HepG2 (cell line): Measurements from ENCODE around the gene MYO9A. TPM values are rescaled to one million over a fixed set of nuclear protein-coding genes. Genes with fewer than 3 reads are reported as not detected.

Experiments used
- ATAC-seq: fragments of 200-7000 bp; cut with Tn5 transposase; 3 replicates; pipeline ENCODE4 v1.9.1; 2020; ENCODE audit warnings: mild to moderate bottlenecking, moderate library complexity
- BruUV-seq: library from RNA; stranded (reverse); fragments of 400-500 nt; replicated peaks from 2 replicates; lab custom pipeline; 2021; lab: Mats Ljungman, UMichigan
- CTCF ChIA-PET: fragments of 300-600 bp; formaldehyde crosslinking; extraction: SDS; loops from one replicate; lab custom pipeline; 2021; ENCODE audit warnings: low total read pairs, inconsistent platforms, low intra/inter-chr PET ratio; lab: Yijun Ruan, JAX
- POLR2A ChIA-PET: fragments of 350-600 bp; sonication (Branson Sonifier 250); formaldehyde crosslinking; loops from one replicate; lab custom pipeline; 2020; ENCODE audit warnings: antibody characterized with exemption, inconsistent platforms; lab: Yijun Ruan, JAX
- DNase-seq: peaks from one replicate; pipeline ENCODE4 v3.0.0-alpha.2; 2015; ENCODE audit warnings: low spot score
- FAIRE-seq: peaks from 3 replicates; lab custom pipeline; 2011; peaks lifted over from hg19 to GRCh38; lab: Jason Lieb, UNC
- H2AFZ ChIP-seq: one replicate; pipeline ENCODE4 v1.6.1; 2011; ENCODE audit warnings: low read length, inconsistent platforms
- H3K27ac ChIP-seq: fragments of 300-600 bp; 3 replicates; pipeline ENCODE4 v1.8.0; 2011; ENCODE audit warnings: mixed run types, mild to moderate bottlenecking, mixed read lengths, low read length, inconsistent platforms; ENCODE audit not compliant: insufficient read depth; ENCODE audit errors: extremely low read length
- H3K27me3 ChIP-seq, 2 experiments: fragments of 200-600 bp in 1 of 2; 2 replicates in 1 of 2; 3 replicates in 1 of 2; pipeline versions ENCODE4 v1.6.0 to v1.8.0; 2011; ENCODE audit warnings: low read length in 2 of 2, mild to moderate bottlenecking in 2 of 2, moderate library complexity in 2 of 2, inconsistent platforms in 1 of 2; ENCODE audit not compliant: insufficient read depth in 2 of 2, control insufficient read depth in 1 of 2
- H3K36me3 ChIP-seq, 2 experiments: fragments of 200-600 bp in 1 of 2; replicated peaks in 1 of 2; 2 replicates in 1 of 2; 3 replicates in 1 of 2; pipeline versions ENCODE4 v1.5.1 to v1.8.0; 2011; ENCODE audit warnings: low read length in 2 of 2, inconsistent platforms in 1 of 2; ENCODE audit not compliant: insufficient read depth in 2 of 2, control insufficient read depth in 1 of 2
- H3K4me1 ChIP-seq: 2 replicates; pipeline ENCODE4 v1.5.1; 2012; ENCODE audit warnings: low read length, inconsistent platforms; ENCODE audit not compliant: insufficient read depth
- H3K4me2 ChIP-seq: 2 replicates; pipeline ENCODE4 v1.6.0; 2011; ENCODE audit warnings: low read depth, low read length, inconsistent platforms
- H3K4me3 ChIP-seq, 3 experiments: fragments of 200-600 bp in 1 of 3; sonication (generic), shearing (Covaris generic) in 1 of 3; replicated peaks in 1 of 3; 2 replicates each; pipeline ENCODE4 v1.5.1; 2011 to 2016; ENCODE audit warnings: low read length in 3 of 3, inconsistent platforms in 2 of 3, low read depth in 2 of 3, mild to moderate bottlenecking in 2 of 3, control low read depth in 1 of 3, mixed read lengths in 1 of 3; ENCODE audit not compliant: insufficient read depth in 1 of 3
- H3K79me2 ChIP-seq: one replicate; pipeline ENCODE4 v1.6.1; 2011; ENCODE audit warnings: low read length, inconsistent platforms; ENCODE audit not compliant: insufficient read depth
- H3K9ac ChIP-seq: 2 replicates; pipeline ENCODE4 v1.6.0; 2011; ENCODE audit warnings: mild to moderate bottlenecking, low read depth, low read length, inconsistent platforms; ENCODE audit not compliant: insufficient read depth
- H3K9me3 ChIP-seq: 2 replicates; pipeline ENCODE4 v1.5.1; 2012; ENCODE audit warnings: mild to moderate bottlenecking, low read length
- H4K20me1 ChIP-seq: 2 replicates; pipeline ENCODE4 v1.6.0; 2011; ENCODE audit warnings: inconsistent platforms, mild to moderate bottlenecking, low read length, moderate library complexity; ENCODE audit not compliant: insufficient read depth
- ATF2 ChIP-seq: sonication (generic); formaldehyde crosslinking; IDR thresholded peaks from 2 replicates; pipeline ENCODE4 v1.4.0; 2020; ENCODE audit warnings: missing genetic modification reagents
- E2F1 ChIP-seq: sonication (generic); formaldehyde crosslinking; IDR thresholded peaks from 2 replicates; pipeline ENCODE4 v1.5.0; 2020; ENCODE audit warnings: missing genetic modification reagents
- GATA4 ChIP-seq: sonication (generic); IDR thresholded peaks from 2 replicates; pipeline ENCODE4 v1.6.1; 2016; ENCODE audit warnings: antibody characterized with exemption, low read depth, borderline replicate concordance
- KDM5A ChIP-seq: fragments of 200-600 bp; sonication (generic); IDR thresholded peaks from 2 replicates; pipeline ENCODE4 v1.7.0; 2018; ENCODE audit warnings: antibody characterized with exemption, mild to moderate bottlenecking, low read length, borderline replicate concordance
- NR2F2 ChIP-seq: IDR thresholded peaks from 2 replicates; pipeline ENCODE4 v1.6.1; 2012; ENCODE audit warnings: low read depth, inconsistent platforms, borderline replicate concordance
- PLRG1 ChIP-seq: fragments of 450-650 bp; conservative IDR thresholded peaks from 2 replicates; pipeline ENCODE4 v1.6.1; 2016
- RFXANK ChIP-seq: IDR thresholded peaks from 2 replicates; pipeline ENCODE4 v1.6.1; 2016
- SP1 ChIP-seq, 2 experiments: fragments of 450-650 bp in 1 of 2; sonication (generic) in 1 of 2; formaldehyde crosslinking in 1 of 2; IDR thresholded peaks; 2 replicates each; pipeline versions ENCODE4 v1.4.0 to v1.6.1; 2016 to 2020; ENCODE audit warnings: missing genetic modification reagents in 1 of 2
- SP5 ChIP-seq: IDR thresholded peaks from 2 replicates; pipeline ENCODE4 v1.6.1; 2016; ENCODE audit warnings: low read depth, borderline replicate concordance
- ZNF101 ChIP-seq: sonication (generic); formaldehyde crosslinking; IDR thresholded peaks from 2 replicates; pipeline ENCODE4 v1.4.0; 2020; ENCODE audit warnings: mild to moderate bottlenecking, low read depth, missing genetic modification reagents, borderline replicate concordance
- ZNF207 ChIP-seq: fragments of 450-650 bp; IDR thresholded peaks from 2 replicates; pipeline ENCODE4 v1.6.1; 2016; ENCODE audit warnings: antibody characterized with exemption, borderline replicate concordance
- ZNF260 ChIP-seq: sonication (generic); formaldehyde crosslinking; IDR thresholded peaks from 2 replicates; pipeline ENCODE4 v1.4.0; 2020; ENCODE audit warnings: missing genetic modification reagents, low read depth, mild to moderate bottlenecking, borderline replicate concordance
- ZNF263 ChIP-seq: sonication (generic); formaldehyde crosslinking; IDR thresholded peaks from 2 replicates; pipeline ENCODE4 v1.4.0; 2020; ENCODE audit warnings: missing genetic modification reagents
- ZSCAN31 ChIP-seq: sonication (generic); formaldehyde crosslinking; IDR thresholded peaks from 2 replicates; pipeline ENCODE4 v1.5.0; 2020; ENCODE audit warnings: low read depth, mild to moderate bottlenecking, missing genetic modification reagents
- WGBS: methylation state at CpG from one replicate; pipeline ENCODE4 v1.1.6; 2017; ENCODE audit warnings: low lambda C conversion rate; 5-methylcytosine and 5-hydroxymethylcytosine counted together
- in situ Hi-C: cut with HindIII; loops from 2 replicates; pipeline ENCODE4 v1.10.0; 2017; ENCODE audit warnings: low pct_unique_long_range_greater_than_20kb; ENCODE audit not compliant: extremely low pct_ligation_motif_present
- intact Hi-C: fragments of 100-400 bp; cut with micrococcal nuclease; formaldehyde crosslinking; loops from one replicate; pipeline ENCODE4 v1.10.0; 2022; ENCODE audit not compliant: unreplicated experiment
- polyA plus RNA-seq, 8 experiments: library from polyadenylated mRNA; depleted of rRNA in 3 of 8; stranded (reverse) in 7 of 8; unstranded in 1 of 8; fragments of >200 nt; fragmentation: Illumina TruSeq in 4 of 8; extraction: Trizol in 4 of 8; gene quantifications; 2 replicates each; pipeline versions ENCODE4 v1.2.1 to v1.2.3, GENCODE V29; 2011 to 2016; ENCODE audit warnings: low read depth in 4 of 8, missing spikeins in 1 of 8, mixed read lengths in 1 of 8; ENCODE audit not compliant: insufficient read depth in 1 of 8
- total RNA-seq, 5 experiments: library from RNA; depleted of rRNA; stranded (reverse); fragments of >200 nt; fragmentation: Illumina TruSeq; extraction: Trizol; gene quantifications; 2 replicates each; pipeline ENCODE4 v1.2.3, GENCODE V29; 2016; ENCODE audit warnings: low read depth in 1 of 5

MYO9A gene
- total and polyA plus RNA-seq, 2 of the 13 experiments (the other 11 are each of a cell fraction or from before 2014, with no cell fraction given) = 4.8 to 15.3 TPM

GRCh38 chr15:72068856-72069255 is 49.1 kb downstream of the MYO9A start:
- CTCF ChIA-PET = no interaction called here
- DNase-seq = no peak
- H3K4me3 ChIP-seq = no peak overlapping the region
- no peaks in the 10 kb centered on the region for H3K9me3 ChIP-seq
- in situ Hi-C loops = no loop called here
- FAIRE-seq = no peak
- no peak overlapping the region for H3K4me2 ChIP-seq
- POLR2A ChIA-PET = no interaction called here
- ATAC-seq = no peak
- no peak overlapping the region for H3K9ac ChIP-seq
- H3K79me2 ChIP-seq = no peaks in the 10 kb centered on the region
- H2AFZ ChIP-seq = no peak overlapping the region
- H3K4me1 ChIP-seq = no peaks in the 10 kb centered on the region
- no peak overlapping the region for H3K27ac ChIP-seq
- H3K27me3 ChIP-seq = no peaks in the 10 kb centered on the region
- H4K20me1 ChIP-seq = 0 out of 2 replicates have a peak, but pooled peaks cover 2% of the 10 kb centered on the region
- BruUV-seq = no TSS peak
- intact Hi-C loops = no loop called here
- TF ChIP-seq KDM5A (no peak), ZNF101 (CRISPR knock-in tag) (no peak), E2F1 (CRISPR knock-in tag) (no peak), SP5 (CRISPR knock-in tag) (no peak), ZNF263 (no peak)
- H3K36me3 ChIP-seq = no peaks in the 10 kb centered on the region

GRCh38 chr15:72065801-72066200 is 52.1 kb downstream of the MYO9A start:
- 100% methylated on average over 2 of the region's 2 CpGs for WGBS
- 0 out of 2 replicates have a peak, but pooled peaks cover 2% of the 10 kb centered on the region for H4K20me1 ChIP-seq
- no peak overlapping the region for H3K4me3 ChIP-seq
- CTCF ChIA-PET = no interaction called here
- H3K4me2 ChIP-seq = no peak overlapping the region
- H3K9me3 ChIP-seq = no peaks in the 10 kb centered on the region
- intact Hi-C loops (no loop called here), in situ Hi-C loops (no loop called here)
- no peaks in the 10 kb centered on the region for H3K4me1 ChIP-seq
- H3K79me2 ChIP-seq = no peaks in the 10 kb centered on the region
- H3K27ac ChIP-seq = no peak overlapping the region
- H3K27me3 ChIP-seq = no peaks in the 10 kb centered on the region
- DNase-seq (no peak), ATAC-seq (no peak), FAIRE-seq (no peak)
- H3K9ac ChIP-seq = no peak overlapping the region
- no peak overlapping the region for H2AFZ ChIP-seq
- no TSS peak for BruUV-seq
- TF ChIP-seq GATA4 = no peak
- no peak for TF ChIP-seq SP1 (IDR thresholded peaks at IDR 0.05)
- no peak for TF ChIP-seq SP1 (CRISPR knock-in tag; IDR thresholded peaks at IDR 0.05)
- no peak for TF ChIP-seq ATF2
- TF ChIP-seq ZSCAN31 = no peak
- no peak for TF ChIP-seq PLRG1
- TF ChIP-seq ZNF207 = no peak
- TF ChIP-seq RFXANK (CRISPR knock-in tag) = no peak
- TF ChIP-seq NR2F2 = no peak
- no peak for TF ChIP-seq ZNF260 (CRISPR knock-in tag)
- no peak for TF ChIP-seq E2F1 (CRISPR knock-in tag)
- H3K36me3 ChIP-seq = no peaks in the 10 kb centered on the region
- POLR2A ChIA-PET = no interaction called here
